HEK293 (cell line): ENCODE measurements around the gene POLR3B.

Source experiments
- CTCF ChIA-PET: fragments of 350-600 bp; formaldehyde crosslinking; extraction: SDS; loops from one replicate; lab custom pipeline; 2021; ENCODE audit warnings: antibody characterized with exemption; lab: Yijun Ruan, JAX
- POLR2A ChIA-PET: fragments of 300-600 bp; formaldehyde crosslinking; extraction: SDS; loops from one replicate; lab custom pipeline; 2020; ENCODE audit warnings: antibody characterized with exemption, inconsistent platforms; lab: Yijun Ruan, JAX
- H3K27ac ChIP-seq: fragments of 200-500 bp; sonication (Bioruptor generic); 2 replicates; pipeline ENCODE4 v1.5.1; 2014; ENCODE audit warnings: low read depth, low read length, control low read depth, inconsistent platforms; ENCODE audit errors: extremely low read depth
- H3K36me3 ChIP-seq, 2 experiments: fragments of 200-500 bp in 1 of 2; sonication (Bioruptor generic) in 1 of 2; 1 replicate in 1 of 2; 2 replicates in 1 of 2; pipeline ENCODE4 v1.5.1; 2014 to 2017; ENCODE audit warnings: inconsistent platforms in 2 of 2, low read length in 2 of 2; ENCODE audit not compliant: control insufficient read depth in 2 of 2, insufficient read depth in 1 of 2
- H3K4me1 ChIP-seq: fragments of 200-500 bp; sonication (Bioruptor generic); 2 replicates; pipeline ENCODE4 v1.5.1; 2014; ENCODE audit warnings: mild to moderate bottlenecking, low read length, inconsistent platforms; ENCODE audit not compliant: control insufficient read depth, insufficient read depth
- H3K4me3 ChIP-seq: 2 replicates; pipeline ENCODE4 v1.5.1; 2011; ENCODE audit warnings: low read depth, mild to moderate bottlenecking, control low read depth, low read length, moderate library complexity
- H3K9me3 ChIP-seq: fragments of 200-500 bp; sonication (Bioruptor generic); 2 replicates; pipeline ENCODE4 v1.5.1; 2014; ENCODE audit warnings: low read depth, low read length, inconsistent platforms; ENCODE audit not compliant: control insufficient read depth, insufficient read depth
- BCL6B ChIP-seq: fragments of 450-650 bp; formaldehyde crosslinking; IDR thresholded peaks from 2 replicates; pipeline ENCODE4 v1.5.1; 2017; ENCODE audit warnings: missing biosample characterization, missing genetic modification characterization
- HOXC10 ChIP-seq: sonication (generic); formaldehyde crosslinking; IDR thresholded peaks from 2 replicates; pipeline ENCODE4 v1.8.1; 2023; ENCODE audit warnings: mild to moderate bottlenecking, missing genetic modification reagents
- KLF10 ChIP-seq: fragments of 450-650 bp; IDR thresholded peaks from 2 replicates; pipeline ENCODE4 v1.5.1; 2018; ENCODE audit warnings: missing biosample characterization, mild to moderate bottlenecking, missing genetic modification characterization
- MEIS1 ChIP-seq: sonication (generic); formaldehyde crosslinking; IDR thresholded peaks from 2 replicates; pipeline ENCODE4 v1.8.1; 2022; ENCODE audit warnings: missing genetic modification reagents, mild to moderate bottlenecking, borderline replicate concordance
- RBAK ChIP-seq: fragments of 450-650 bp; formaldehyde crosslinking; IDR thresholded peaks from 2 replicates; pipeline ENCODE4 v1.5.1; 2016; ENCODE audit warnings: missing biosample characterization, missing genetic modification characterization
- SP3 ChIP-seq: fragments of 450-650 bp; formaldehyde crosslinking; IDR thresholded peaks from 2 replicates; pipeline ENCODE4 v1.5.1; 2016; ENCODE audit warnings: missing biosample characterization, missing genetic modification characterization
- SP7 ChIP-seq: fragments of 450-650 bp; formaldehyde crosslinking; IDR thresholded peaks from 2 replicates; pipeline ENCODE4 v1.5.1; 2016; ENCODE audit warnings: missing biosample characterization, missing genetic modification characterization
- ZBTB48 ChIP-seq: fragments of 450-650 bp; formaldehyde crosslinking; IDR thresholded peaks from 2 replicates; pipeline ENCODE4 v1.5.1; 2016; ENCODE audit warnings: missing biosample characterization, missing genetic modification characterization
- ZBTB7A ChIP-seq: fragments of 450-650 bp; formaldehyde crosslinking; IDR thresholded peaks from 2 replicates; pipeline ENCODE4 v1.5.1; 2016; ENCODE audit warnings: low read depth, missing biosample characterization, missing genetic modification characterization
- ZFP69B ChIP-seq: fragments of 450-650 bp; formaldehyde crosslinking; IDR thresholded peaks from 2 replicates; pipeline ENCODE4 v1.5.1; 2016; ENCODE audit warnings: missing biosample characterization, missing genetic modification characterization
- ZNF112 ChIP-seq: fragments of 450-650 bp; formaldehyde crosslinking; IDR thresholded peaks from 2 replicates; pipeline ENCODE4 v1.5.0; 2017; ENCODE audit warnings: missing biosample characterization, missing genetic modification characterization
- ZNF148 ChIP-seq: fragments of 450-650 bp; formaldehyde crosslinking; IDR thresholded peaks from 2 replicates; pipeline ENCODE4 v1.5.0; 2017; ENCODE audit warnings: missing biosample characterization, missing genetic modification characterization, borderline replicate concordance
- ZNF16 ChIP-seq: fragments of 450-650 bp; formaldehyde crosslinking; IDR thresholded peaks from 2 replicates; pipeline ENCODE4 v1.5.1; 2016; ENCODE audit warnings: low read depth, missing biosample characterization, missing genetic modification characterization
- ZNF248 ChIP-seq: fragments of 450-650 bp; formaldehyde crosslinking; IDR thresholded peaks from 2 replicates; pipeline ENCODE4 v1.5.1; 2017; ENCODE audit warnings: missing biosample characterization, missing genetic modification characterization
- ZNF274 ChIP-seq, 2 experiments: fragments of 200-500 bp in 1 of 2; fragments of 450-650 bp in 1 of 2; sonication (Bioruptor generic) in 1 of 2; formaldehyde crosslinking in 1 of 2; IDR thresholded peaks; 2 replicates each; pipeline versions ENCODE4 v1.5.1 to v1.6.1; 2014 to 2016; ENCODE audit warnings: borderline replicate concordance in 1 of 2, inconsistent platforms in 1 of 2, low read length in 1 of 2, missing biosample characterization in 1 of 2, missing genetic modification characterization in 1 of 2
- ZNF341 ChIP-seq: fragments of 450-650 bp; formaldehyde crosslinking; IDR thresholded peaks from 2 replicates; pipeline ENCODE4; 2016; ENCODE audit warnings: low read depth, missing biosample characterization, missing genetic modification characterization
- ZNF366 ChIP-seq: fragments of 450-650 bp; formaldehyde crosslinking; conservative IDR thresholded peaks from 2 replicates; pipeline ENCODE4 v1.5.1; 2016; ENCODE audit warnings: missing biosample characterization, missing genetic modification characterization
- ZNF48 ChIP-seq: fragments of 450-650 bp; formaldehyde crosslinking; IDR thresholded peaks from 2 replicates; pipeline ENCODE4 v1.5.1; 2016; ENCODE audit warnings: missing biosample characterization, missing genetic modification characterization
- ZNF513 ChIP-seq: fragments of 450-650 bp; IDR thresholded peaks from 2 replicates; pipeline ENCODE4 v1.5.1; 2018; ENCODE audit warnings: missing biosample characterization, missing genetic modification characterization
- ZNF585B ChIP-seq: fragments of 450-650 bp; formaldehyde crosslinking; IDR thresholded peaks from 2 replicates; pipeline ENCODE4 v1.5.1; 2016; ENCODE audit warnings: missing biosample characterization, missing genetic modification characterization
- ZNF664 ChIP-seq: fragments of 450-650 bp; formaldehyde crosslinking; IDR thresholded peaks from 2 replicates; pipeline ENCODE4 v1.5.1; 2016; ENCODE audit warnings: missing biosample characterization, missing genetic modification characterization
- ZNF830 ChIP-seq: fragments of 450-650 bp; IDR thresholded peaks from 2 replicates; pipeline ENCODE4 v1.5.0; 2018; ENCODE audit warnings: missing biosample characterization, missing genetic modification characterization, low read depth, mild to moderate bottlenecking, moderate library complexity
- ZSCAN23 ChIP-seq: fragments of 450-650 bp; formaldehyde crosslinking; IDR thresholded peaks from 2 replicates; pipeline ENCODE4 v1.5.1; 2016; ENCODE audit warnings: missing biosample characterization, missing genetic modification characterization
- TF ChIP-seq, protein P1 (sequence below): fragments of 450-650 bp; formaldehyde crosslinking; IDR thresholded peaks from 2 replicates; pipeline ENCODE4 v1.5.1; 2016; ENCODE audit warnings: missing biosample characterization, missing genetic modification characterization
- TF ChIP-seq, protein P2 (sequence below): fragments of 450-650 bp; formaldehyde crosslinking; optimal IDR thresholded peaks from 2 replicates; pipeline ENCODE3; 2016; ENCODE audit warnings: missing biosample characterization, mild to moderate bottlenecking, missing genetic modification characterization

POLR3B gene

GRCh38 chr12:106506691-106507090 lies 149.1 kb downstream of the POLR3B start:
- CTCF ChIA-PET = no interaction called here
- Histone ChIP-seq H3K9me3 (no peaks in the 10 kb centered on the region), H3K4me1 (no peaks in the 10 kb centered on the region), H3K36me3 (peaks cover 0 to 55% of the 10 kb centered on the region in 2 experiments; a peak in 1 of 3 replicates), H3K4me3 (no peak overlapping the region), H3K27ac (no peak overlapping the region)
- TF ChIP-seq ZSCAN23 (tag by site-specific recombination) = no peak
- no peak for TF ChIP-seq ZNF585B (tag by site-specific recombination)
- TF ChIP-seq ZBTB48 = no peak
- TF ChIP-seq KLF10 (tag by site-specific recombination) = no peak
- TF ChIP-seq SP7 (tag by site-specific recombination) = no peak
- no peak for TF ChIP-seq ZNF830 (tag by site-specific recombination)
- no peak for TF ChIP-seq ZNF16 (tag by site-specific recombination)
- TF ChIP-seq ZNF248 (tag by site-specific recombination) = no peak
- TF ChIP-seq ZNF274 (IDR thresholded peaks at IDR 0.05; ENCODE audit: low read length) = no peak
- no peak for TF ChIP-seq ZNF274 (tag by site-specific recombination; IDR thresholded peaks at IDR 0.05; ENCODE audit: borderline replicate concordance)
- TF ChIP-seq ZNF513 (tag by site-specific recombination) = no peak
- no peak for TF ChIP-seq ZNF366 (tag by site-specific recombination)
- TF ChIP-seq HOXC10 (CRISPR knock-in tag) = no peak
- TF ChIP-seq SP3 (tag by site-specific recombination) = no peak
- TF ChIP-seq ZBTB7A (tag by site-specific recombination) = no peak
- TF ChIP-seq ZNF112 (tag by site-specific recombination) = no peak
- TF ChIP-seq, protein P1, sequence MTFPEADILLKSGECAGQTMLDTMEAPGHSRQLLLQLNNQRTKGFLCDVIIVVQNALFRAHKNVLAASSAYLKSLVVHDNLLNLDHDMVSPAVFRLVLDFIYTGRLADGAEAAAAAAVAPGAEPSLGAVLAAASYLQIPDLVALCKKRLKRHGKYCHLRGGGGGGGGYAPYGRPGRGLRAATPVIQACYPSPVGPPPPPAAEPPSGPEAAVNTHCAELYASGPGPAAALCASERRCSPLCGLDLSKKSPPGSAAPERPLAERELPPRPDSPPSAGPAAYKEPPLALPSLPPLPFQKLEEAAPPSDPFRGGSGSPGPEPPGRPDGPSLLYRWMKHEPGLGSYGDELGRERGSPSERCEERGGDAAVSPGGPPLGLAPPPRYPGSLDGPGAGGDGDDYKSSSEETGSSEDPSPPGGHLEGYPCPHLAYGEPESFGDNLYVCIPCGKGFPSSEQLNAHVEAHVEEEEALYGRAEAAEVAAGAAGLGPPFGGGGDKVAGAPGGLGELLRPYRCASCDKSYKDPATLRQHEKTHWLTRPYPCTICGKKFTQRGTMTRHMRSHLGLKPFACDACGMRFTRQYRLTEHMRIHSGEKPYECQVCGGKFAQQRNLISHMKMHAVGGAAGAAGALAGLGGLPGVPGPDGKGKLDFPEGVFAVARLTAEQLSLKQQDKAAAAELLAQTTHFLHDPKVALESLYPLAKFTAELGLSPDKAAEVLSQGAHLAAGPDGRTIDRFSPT (tag by site-specific recombination) = no peak
- TF ChIP-seq MEIS1 (CRISPR knock-in tag) = no peak
- no peak for TF ChIP-seq RBAK (tag by site-specific recombination)
- TF ChIP-seq ZNF48 (tag by site-specific recombination) = no peak
- POLR2A ChIA-PET = no interaction called here

- CTCF ChIA-PET = interaction anchor here (0.6 kb wide), 1 partner anchor 21 kb away, joined by 3 read pairs; no protein-coding TSS in a partner anchor
- TF ChIP-seq ZBTB7A (tag by site-specific recombination) (no peak), ZNF148 (no peak), ZFP69B (tag by site-specific recombination) (no peak), ZNF341 (no peak), ZNF664 (tag by site-specific recombination) (no peak), BCL6B (tag by site-specific recombination) (no peak)
- TF ChIP-seq, protein P2, sequence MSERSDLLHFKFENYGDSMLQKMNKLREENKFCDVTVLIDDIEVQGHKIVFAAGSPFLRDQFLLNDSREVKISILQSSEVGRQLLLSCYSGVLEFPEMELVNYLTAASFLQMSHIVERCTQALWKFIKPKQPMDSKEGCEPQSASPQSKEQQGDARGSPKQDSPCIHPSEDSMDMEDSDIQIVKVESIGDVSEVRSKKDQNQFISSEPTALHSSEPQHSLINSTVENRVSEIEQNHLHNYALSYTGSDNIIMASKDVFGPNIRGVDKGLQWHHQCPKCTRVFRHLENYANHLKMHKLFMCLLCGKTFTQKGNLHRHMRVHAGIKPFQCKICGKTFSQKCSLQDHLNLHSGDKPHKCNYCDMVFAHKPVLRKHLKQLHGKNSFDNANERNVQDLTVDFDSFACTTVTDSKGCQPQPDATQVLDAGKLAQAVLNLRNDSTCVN (tag by site-specific recombination) = no peak
- Histone ChIP-seq H3K9me3 (no peaks in the 10 kb centered on the region), H3K4me1 (no peaks in the 10 kb centered on the region), H3K36me3 (peaks cover 0 to 41% of the 10 kb centered on the region in 2 experiments; a peak in 1 of 3 replicates), H3K27ac (no peak overlapping the region), H3K4me3 (no peak overlapping the region)
- POLR2A ChIA-PET = no interaction called here
Measured at GRCh38 chr12:106508966-106509365, 151.4 kb downstream of the POLR3B start.
